ENCODE data around the gene PCNX2. TPM values are rescaled to one million over a fixed set of nuclear protein-coding genes. Genes with fewer than 3 reads are reported as not detected.

PCNX2 gene
- total and polyA plus RNA-seq, 2 donors (not counting 1 experiment from before 2014, with no cell fraction given): 13.0 to 37.8 TPM

DNA sequence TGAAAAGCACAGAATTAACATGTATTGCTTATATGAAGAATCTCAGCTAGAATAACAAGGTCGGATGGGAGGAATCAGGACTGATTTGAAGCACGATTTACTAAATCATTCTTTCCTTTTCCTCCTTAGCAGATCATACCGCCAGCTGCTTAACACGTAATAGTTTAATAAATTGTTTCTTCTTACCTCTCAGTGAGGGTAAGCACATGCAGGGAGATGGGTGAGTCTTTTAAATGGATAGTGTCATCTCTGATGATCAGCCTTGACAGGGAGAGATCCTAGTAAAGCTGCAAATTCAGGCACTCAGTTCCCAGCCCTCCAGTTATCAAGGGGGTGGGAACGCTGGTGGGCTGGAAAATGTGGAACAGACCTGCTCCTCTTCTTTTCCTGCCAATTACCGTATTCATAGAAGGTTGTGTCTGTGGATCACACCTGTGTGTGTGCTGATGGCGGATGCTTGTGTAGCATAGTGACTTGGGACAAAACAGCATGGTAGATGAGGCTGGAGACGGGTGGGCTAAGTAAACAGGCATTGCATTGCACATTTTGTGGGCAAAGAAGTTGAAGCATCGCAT is 314.5 kb downstream of the PCNX2 start:
- no peak overlapping the region for H3K4me2 ChIP-seq (ENCODE audit: extremely low read depth, insufficient read depth, low read length)
- H3K36me3 ChIP-seq (ENCODE audit: control insufficient read depth, insufficient read depth, low read length): peaks cover 2% of the 10 kb centered on the region

DNA sequence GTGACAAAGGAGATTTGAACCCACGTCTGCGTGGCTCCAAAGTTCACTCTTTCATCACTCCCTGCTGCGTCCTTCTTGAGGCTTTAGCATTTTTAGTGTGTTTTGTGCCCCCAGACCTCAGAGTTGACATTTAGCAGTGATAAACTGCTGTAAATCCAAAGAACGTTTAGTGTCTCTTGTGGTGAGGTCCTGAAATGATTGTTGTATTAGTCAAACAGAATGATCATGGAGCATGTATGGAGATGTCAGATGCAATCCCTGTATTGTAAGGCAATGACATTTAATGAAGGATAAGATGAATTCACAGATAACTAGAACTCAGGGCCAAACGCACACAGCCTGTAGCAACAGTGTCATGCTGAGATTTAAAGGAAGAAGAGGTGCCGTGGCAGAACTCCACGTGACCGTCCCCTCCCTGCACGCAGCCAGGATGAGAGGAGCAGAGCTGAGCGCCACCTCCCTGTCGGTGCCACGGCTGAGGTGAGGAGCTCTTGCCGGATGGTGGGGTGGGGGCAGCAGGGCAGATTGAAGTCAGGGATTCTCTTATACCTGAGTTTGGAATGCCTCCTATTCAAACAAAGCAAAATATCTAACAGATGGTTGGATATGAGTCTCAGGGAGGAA is 315.1 kb downstream of the PCNX2 start:
- Histone ChIP-seq H3K27ac (ENCODE audit: insufficient read depth, low read length) (no peak overlapping the region), H3K36me3 (ENCODE audit: control insufficient read depth, insufficient read depth, low read length) (peaks cover 2% of the 10 kb centered on the region), H3K27me3 (ENCODE audit: control insufficient read depth, insufficient read depth, low read length) (no peaks in the 10 kb centered on the region), H3K9me3 (ENCODE audit: control insufficient read depth, insufficient read depth, low read depth, low read length) (no peaks in the 10 kb centered on the region), H2AFZ (ENCODE audit: low read length) (no peak overlapping the region), H3K79me2 (ENCODE audit: control insufficient read depth, insufficient read depth, low read length) (no peaks in the 10 kb centered on the region), H3K9ac (ENCODE audit: insufficient read depth, low read length) (no peak overlapping the region), H4K20me1 (ENCODE audit: control insufficient read depth, extremely low read depth, insufficient read depth, low read length) (no peaks in the 10 kb centered on the region), H3K4me2 (ENCODE audit: extremely low read depth, insufficient read depth, low read length) (no peak overlapping the region), H3K4me3 (replicated peaks in 1 of 4; ENCODE audit: control extremely low read depth in 1 of 4, insufficient read depth in 1 of 4, low read depth in 3 of 4, low read length in 4 of 4) (no peak overlapping the region), H3K4me1 (ENCODE audit: control insufficient read depth, extremely low read depth, insufficient read depth, low read length) (no peaks in the 10 kb centered on the region)
- TF ChIP-seq, protein P1, sequence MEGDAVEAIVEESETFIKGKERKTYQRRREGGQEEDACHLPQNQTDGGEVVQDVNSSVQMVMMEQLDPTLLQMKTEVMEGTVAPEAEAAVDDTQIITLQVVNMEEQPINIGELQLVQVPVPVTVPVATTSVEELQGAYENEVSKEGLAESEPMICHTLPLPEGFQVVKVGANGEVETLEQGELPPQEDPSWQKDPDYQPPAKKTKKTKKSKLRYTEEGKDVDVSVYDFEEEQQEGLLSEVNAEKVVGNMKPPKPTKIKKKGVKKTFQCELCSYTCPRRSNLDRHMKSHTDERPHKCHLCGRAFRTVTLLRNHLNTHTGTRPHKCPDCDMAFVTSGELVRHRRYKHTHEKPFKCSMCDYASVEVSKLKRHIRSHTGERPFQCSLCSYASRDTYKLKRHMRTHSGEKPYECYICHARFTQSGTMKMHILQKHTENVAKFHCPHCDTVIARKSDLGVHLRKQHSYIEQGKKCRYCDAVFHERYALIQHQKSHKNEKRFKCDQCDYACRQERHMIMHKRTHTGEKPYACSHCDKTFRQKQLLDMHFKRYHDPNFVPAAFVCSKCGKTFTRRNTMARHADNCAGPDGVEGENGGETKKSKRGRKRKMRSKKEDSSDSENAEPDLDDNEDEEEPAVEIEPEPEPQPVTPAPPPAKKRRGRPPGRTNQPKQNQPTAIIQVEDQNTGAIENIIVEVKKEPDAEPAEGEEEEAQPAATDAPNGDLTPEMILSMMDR (conservative IDR thresholded peaks at IDR 0.05 in 1 of 2, IDR thresholded peaks at IDR 0.05 in 1 of 2; ENCODE audit: low read depth in 1 of 2, low read length in 2 of 2): no peak
- TF ChIP-seq EZH2 (IDR thresholded peaks at IDR 0.05; ENCODE audit: low read length, missing control alignments): no peak
- peak in 1 of 2 donors; percentile 61 for DNase-seq (ENCODE audit: low read depth in 2 of 2)

More for the DNA sequence above, 314.5 kb downstream of the PCNX2 start:
- Histone ChIP-seq H2AFZ (ENCODE audit: low read length) (no peak overlapping the region), H3K9me3 (ENCODE audit: control insufficient read depth, insufficient read depth, low read depth, low read length) (no peaks in the 10 kb centered on the region), H3K27ac (ENCODE audit: insufficient read depth, low read length) (no peak overlapping the region), H3K4me3 (replicated peaks in 1 of 4; ENCODE audit: control extremely low read depth in 1 of 4, insufficient read depth in 1 of 4, low read depth in 3 of 4, low read length in 4 of 4) (no peak overlapping the region), H3K9ac (ENCODE audit: insufficient read depth, low read length) (no peak overlapping the region), H3K79me2 (ENCODE audit: control insufficient read depth, insufficient read depth, low read length) (no peaks in the 10 kb centered on the region), H3K4me1 (ENCODE audit: control insufficient read depth, extremely low read depth, insufficient read depth, low read length) (no peaks in the 10 kb centered on the region), H4K20me1 (ENCODE audit: control insufficient read depth, extremely low read depth, insufficient read depth, low read length) (no peaks in the 10 kb centered on the region), H3K27me3 (ENCODE audit: control insufficient read depth, insufficient read depth, low read length) (no peaks in the 10 kb centered on the region)
- no peak for DNase-seq (ENCODE audit: low read depth in 2 of 2)
- TF ChIP-seq, protein P1 (conservative IDR thresholded peaks at IDR 0.05 in 1 of 2, IDR thresholded peaks at IDR 0.05 in 1 of 2; ENCODE audit: low read depth in 1 of 2, low read length in 2 of 2): no peak
- TF ChIP-seq EZH2 (IDR thresholded peaks at IDR 0.05; ENCODE audit: low read length, missing control alignments): no peak

DNA sequence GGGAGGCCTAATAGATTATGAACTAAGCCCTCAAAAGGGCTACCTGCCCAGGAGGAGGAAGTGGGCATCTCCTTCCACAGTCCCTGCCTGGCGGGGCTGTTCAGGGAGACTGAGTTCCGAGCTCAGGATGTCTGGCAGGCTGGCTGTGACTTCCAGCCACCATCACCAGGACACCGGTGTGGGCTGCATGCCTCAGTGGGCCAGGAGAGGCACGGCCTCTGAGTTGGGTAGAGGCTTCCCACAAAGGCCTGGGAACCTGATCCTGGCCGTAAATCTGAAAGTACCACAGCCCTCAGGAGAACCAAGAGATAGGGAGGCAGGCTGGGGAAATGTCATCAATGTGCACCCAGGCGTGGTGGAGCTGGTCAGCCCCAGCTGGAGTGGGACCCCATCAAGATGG is 316.0 kb downstream of the PCNX2 start:
- no peaks in the 10 kb centered on the region for H3K9me3 ChIP-seq (ENCODE audit: control insufficient read depth, insufficient read depth, low read depth, low read length)
- H3K36me3 ChIP-seq (ENCODE audit: control insufficient read depth, insufficient read depth, low read length): peaks cover 2% of the 10 kb centered on the region
- H3K4me2 ChIP-seq (ENCODE audit: extremely low read depth, insufficient read depth, low read length): no peak overlapping the region
- H3K4me1 ChIP-seq (ENCODE audit: control insufficient read depth, extremely low read depth, insufficient read depth, low read length): no peaks in the 10 kb centered on the region
- H3K9ac ChIP-seq (ENCODE audit: insufficient read depth, low read length): no peak overlapping the region
- no peaks in the 10 kb centered on the region for H3K79me2 ChIP-seq (ENCODE audit: control insufficient read depth, insufficient read depth, low read length)
- no peak for DNase-seq (ENCODE audit: low read depth in 2 of 2)
- H4K20me1 ChIP-seq (ENCODE audit: control insufficient read depth, extremely low read depth, insufficient read depth, low read length): no peaks in the 10 kb centered on the region
- no peak overlapping the region for H3K4me3 ChIP-seq (replicated peaks in 1 of 4; ENCODE audit: control extremely low read depth in 1 of 4, insufficient read depth in 1 of 4, low read depth in 3 of 4, low read length in 4 of 4)
- TF ChIP-seq, protein P1 (conservative IDR thresholded peaks at IDR 0.05 in 1 of 2, IDR thresholded peaks at IDR 0.05 in 1 of 2; ENCODE audit: low read depth in 1 of 2, low read length in 2 of 2): no peak
- no peak for TF ChIP-seq EZH2 (IDR thresholded peaks at IDR 0.05; ENCODE audit: low read length, missing control alignments)
- no peak overlapping the region for H3K27ac ChIP-seq (ENCODE audit: insufficient read depth, low read length)
- no peaks in the 10 kb centered on the region for H3K27me3 ChIP-seq (ENCODE audit: control insufficient read depth, insufficient read depth, low read length)
- H2AFZ ChIP-seq (ENCODE audit: low read length): no peak overlapping the region
